Brain microvascular endothelial cell (primary cell): ENCODE data around the gene MEGF6.

ENCODE experiments used
- DNase-seq: peaks from one replicate; pipeline ENCODE4 v3.0.0-alpha.2; 2020
- H3K27ac ChIP-seq: fragments of 250-450 bp; sonication (Bioruptor Pico); 2 replicates; pipeline ENCODE4 v1.5.1; 2020; ENCODE audit warnings: mild to moderate bottlenecking, moderate library complexity
- H3K27me3 ChIP-seq: fragments of 250-450 bp; sonication (Bioruptor Pico); replicated peaks from 2 replicates; pipeline ENCODE4 v1.5.1; 2020; ENCODE audit warnings: mild to moderate bottlenecking
- H3K36me3 ChIP-seq: fragments of 250-450 bp; sonication (Bioruptor Pico); replicated peaks from 2 replicates; pipeline ENCODE4 v1.5.1; 2020; ENCODE audit warnings: mild to moderate bottlenecking
- H3K4me3 ChIP-seq: 2 replicates; pipeline ENCODE4 v1.5.1; 2011; ENCODE audit warnings: low read depth, mild to moderate bottlenecking, control low read depth, low read length, moderate library complexity
- in situ Hi-C: cut with HindIII; loops from 2 replicates; pipeline ENCODE4 v1.10.0; 2017; ENCODE audit warnings: low sequenced_read_pairs, low pct_ligation_motif_present
- TF ChIP-seq, protein P1 (sequence below): IDR thresholded peaks from 2 replicates; pipeline ENCODE4 v1.5.1; 2011; ENCODE audit warnings: low read depth, mild to moderate bottlenecking, moderate library complexity, low read length, control low read depth, inconsistent platforms; ENCODE audit errors: missing control alignments

The MEGF6 gene

DNA sequence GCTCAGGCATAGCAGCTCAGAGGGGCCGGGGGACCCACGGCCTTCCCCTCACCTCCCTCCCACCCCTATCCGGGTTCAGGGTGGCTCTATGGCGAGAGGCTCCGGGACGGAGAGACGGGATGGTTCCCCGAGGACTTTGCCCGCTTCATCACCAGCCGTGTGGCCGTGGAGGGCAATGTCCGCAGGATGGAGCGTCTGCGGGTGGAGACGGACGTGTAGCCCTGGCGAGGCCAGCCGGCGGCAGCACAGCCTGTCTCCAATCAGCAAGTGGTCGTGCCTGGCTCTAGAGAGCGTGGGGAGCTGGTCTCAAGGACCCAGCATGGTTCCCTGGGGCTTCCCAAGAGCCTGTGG is 131.0 kb downstream of the MEGF6 start:
- in situ Hi-C loops, result no loop called here

DNA sequence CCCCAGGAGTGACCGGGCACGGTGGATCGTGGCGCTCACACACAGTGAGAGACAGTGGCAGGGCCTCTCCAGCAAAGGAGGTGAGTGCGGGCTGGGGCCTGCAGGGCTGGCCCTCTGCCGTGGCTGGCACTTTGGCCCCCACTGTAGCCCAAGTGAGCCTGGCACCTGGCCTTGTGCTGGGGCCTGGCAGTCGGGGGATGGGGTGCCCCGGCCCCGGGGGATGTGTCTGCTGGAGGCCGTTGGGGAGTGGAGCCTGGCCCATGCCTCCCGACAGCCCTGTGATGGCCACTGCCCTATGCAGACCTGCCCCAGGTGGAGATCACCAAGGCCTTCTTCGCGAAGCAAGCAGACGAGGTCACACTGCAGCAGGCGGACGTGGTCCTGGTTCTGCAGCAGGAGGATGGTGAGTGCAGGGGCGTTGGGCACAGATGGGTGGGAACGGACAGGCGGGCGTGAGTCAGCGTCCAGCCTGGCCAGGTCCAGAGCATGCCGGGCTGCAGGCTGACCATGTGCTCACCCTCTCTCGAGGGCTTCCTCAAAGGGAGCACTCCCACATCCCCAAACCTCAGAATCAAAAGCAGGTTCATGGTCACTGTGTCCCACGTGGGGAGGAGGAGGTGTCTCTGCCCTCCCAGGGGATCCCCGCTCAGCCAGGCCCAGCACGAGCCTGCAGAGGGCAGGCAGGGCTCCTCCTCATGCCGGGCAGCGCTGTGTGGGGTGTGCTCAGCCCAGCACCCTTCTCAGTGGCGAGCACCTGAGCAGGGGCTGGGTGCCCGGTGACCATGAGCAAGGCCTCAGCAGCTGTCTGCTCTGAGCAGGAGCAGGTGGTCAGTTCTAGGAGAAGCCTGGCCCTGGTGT is 131.6 kb downstream of the MEGF6 start:
- no peak for DNase-seq
- Histone ChIP-seq H3K4me3 (no peak overlapping the region), H3K27me3 (no peaks in the 10 kb centered on the region), H3K36me3 (no peaks in the 10 kb centered on the region), H3K27ac (no peak overlapping the region)
- in situ Hi-C loops, result no loop called here
- TF ChIP-seq, protein P1, sequence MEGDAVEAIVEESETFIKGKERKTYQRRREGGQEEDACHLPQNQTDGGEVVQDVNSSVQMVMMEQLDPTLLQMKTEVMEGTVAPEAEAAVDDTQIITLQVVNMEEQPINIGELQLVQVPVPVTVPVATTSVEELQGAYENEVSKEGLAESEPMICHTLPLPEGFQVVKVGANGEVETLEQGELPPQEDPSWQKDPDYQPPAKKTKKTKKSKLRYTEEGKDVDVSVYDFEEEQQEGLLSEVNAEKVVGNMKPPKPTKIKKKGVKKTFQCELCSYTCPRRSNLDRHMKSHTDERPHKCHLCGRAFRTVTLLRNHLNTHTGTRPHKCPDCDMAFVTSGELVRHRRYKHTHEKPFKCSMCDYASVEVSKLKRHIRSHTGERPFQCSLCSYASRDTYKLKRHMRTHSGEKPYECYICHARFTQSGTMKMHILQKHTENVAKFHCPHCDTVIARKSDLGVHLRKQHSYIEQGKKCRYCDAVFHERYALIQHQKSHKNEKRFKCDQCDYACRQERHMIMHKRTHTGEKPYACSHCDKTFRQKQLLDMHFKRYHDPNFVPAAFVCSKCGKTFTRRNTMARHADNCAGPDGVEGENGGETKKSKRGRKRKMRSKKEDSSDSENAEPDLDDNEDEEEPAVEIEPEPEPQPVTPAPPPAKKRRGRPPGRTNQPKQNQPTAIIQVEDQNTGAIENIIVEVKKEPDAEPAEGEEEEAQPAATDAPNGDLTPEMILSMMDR, result no peak

More for the DNA sequence above, 131.0 kb downstream of the MEGF6 start:
- H3K4me3 ChIP-seq, result no peak overlapping the region
- TF ChIP-seq, protein P1, result no peak
- no peaks in the 10 kb centered on the region for H3K27me3 ChIP-seq
- H3K36me3 ChIP-seq, result no peaks in the 10 kb centered on the region
- DNase-seq, result no peak
- no peak overlapping the region for H3K27ac ChIP-seq

DNA sequence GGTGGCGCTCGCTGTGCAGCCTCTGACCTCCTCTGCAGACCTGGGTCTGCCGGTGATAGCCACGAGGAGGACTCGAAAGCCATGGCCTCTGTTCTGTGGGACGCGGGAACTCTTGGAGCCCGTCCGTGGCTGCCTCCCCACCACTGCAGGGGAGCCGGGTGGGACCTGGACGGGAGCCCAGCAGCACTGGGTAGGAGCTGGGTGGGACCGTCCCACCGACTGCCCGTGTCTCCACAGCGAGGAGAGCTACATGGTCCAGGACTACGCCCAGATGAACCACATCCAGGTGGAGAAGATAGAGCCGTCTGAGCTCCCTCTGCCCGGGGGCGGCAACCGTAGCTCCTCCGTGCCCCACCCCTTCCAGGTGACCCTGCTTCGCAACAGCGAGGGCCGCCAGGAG is 133.1 kb downstream of the MEGF6 start:
- Histone ChIP-seq H3K27ac (no peak overlapping the region), H3K36me3 (no peaks in the 10 kb centered on the region), H3K27me3 (no peaks in the 10 kb centered on the region), H3K4me3 (no peak overlapping the region)
- in situ Hi-C loops, result no loop called here
- TF ChIP-seq, protein P1, result no peak
- DNase-seq, result no peak

DNA sequence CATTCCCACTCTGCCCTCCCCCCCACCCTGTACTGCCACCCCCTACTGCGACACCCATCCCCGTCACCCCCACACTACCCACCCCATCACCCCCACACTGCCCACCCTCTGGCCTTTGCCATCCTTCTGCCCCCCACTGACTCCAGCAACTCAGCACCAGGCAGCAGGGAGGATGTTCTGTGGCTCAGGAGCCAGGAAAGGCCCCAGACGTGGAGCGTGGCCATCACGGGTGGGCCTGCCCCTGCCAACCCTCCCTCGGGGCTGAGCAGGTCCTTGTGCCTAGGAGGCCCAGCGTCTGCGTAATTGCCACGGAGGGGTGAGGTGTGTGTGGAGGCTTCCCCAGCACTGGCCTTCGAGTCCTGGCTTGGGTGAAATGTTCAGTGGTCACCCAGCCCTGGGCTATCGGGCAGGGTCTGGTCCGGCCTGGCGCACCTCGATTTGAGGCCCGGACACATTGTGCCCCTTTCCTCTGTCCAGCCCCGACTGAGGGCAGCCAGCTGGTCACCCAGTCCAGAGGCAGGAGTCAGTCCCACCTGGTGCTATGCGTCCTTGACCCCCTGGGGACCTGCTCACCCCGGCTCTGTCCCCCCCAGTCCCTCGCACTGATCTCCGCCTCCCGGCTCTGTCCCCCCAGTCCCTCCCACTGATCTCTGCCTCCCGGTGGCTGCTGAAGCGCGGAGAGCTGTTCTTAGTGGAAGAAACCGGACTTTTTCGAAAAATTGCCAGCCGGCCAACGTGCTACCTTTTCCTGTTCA is 133.9 kb downstream of the MEGF6 start:
- no peak overlapping the region for H3K4me3 ChIP-seq
- TF ChIP-seq, protein P1, result no peak

DNA sequence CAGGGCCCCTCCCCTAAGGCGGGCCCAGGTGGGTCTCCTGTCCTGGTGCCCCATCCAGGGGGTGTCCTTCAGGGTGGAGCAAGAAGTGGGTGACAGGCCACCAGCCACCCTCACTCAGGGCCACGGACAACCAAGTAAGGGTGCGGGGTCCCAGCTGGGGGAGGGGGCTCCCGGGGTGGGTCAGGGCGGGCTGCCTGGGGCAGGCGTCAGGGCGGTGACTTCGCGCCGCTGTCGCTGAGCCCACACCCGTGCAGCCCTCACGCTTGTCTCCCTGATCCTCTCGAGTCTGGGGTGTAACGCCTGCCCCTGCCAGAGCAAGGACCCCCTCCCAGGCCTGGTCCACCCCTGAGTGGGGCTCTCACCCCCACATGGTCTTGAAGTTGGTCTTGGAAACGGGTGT is 134.6 kb downstream of the MEGF6 start:
- in situ Hi-C loops, result no loop called here
- no peak for DNase-seq
- H3K36me3 ChIP-seq, result no peaks in the 10 kb centered on the region
- H3K4me3 ChIP-seq, result no peak overlapping the region
- H3K27ac ChIP-seq, result no peak overlapping the region
- no peaks in the 10 kb centered on the region for H3K27me3 ChIP-seq
- TF ChIP-seq, protein P1, result no peak

More for the DNA sequence above, 133.9 kb downstream of the MEGF6 start:
- Histone ChIP-seq H3K27ac (no peak overlapping the region), H3K36me3 (no peaks in the 10 kb centered on the region), H3K27me3 (no peaks in the 10 kb centered on the region)
- no peak for DNase-seq
- in situ Hi-C loops, result no loop called here
